Measurements from ENCODE around the gene SLC29A1.
A peak's percentile ranks its signal among the peaks of the same experiment; 100 is the strongest.

SLC29A1 gene

GRCh38 chr6:44224029-44224964 lies 902 bp downstream of the SLC29A1 start:
- 18 to 29% methylated on average over 5 to 9 of the region's 18 CpGs for WGBS, 2 experiments (ENCODE audit: insufficient coverage in 2 of 2)
- H3K36me3 ChIP-seq (ENCODE audit: control insufficient read depth, insufficient read depth, low read length) = peaks cover 3% of the 10 kb centered on the region
- H3K4me1 ChIP-seq (ENCODE audit: control insufficient read depth, insufficient read depth, low read length, poor library complexity, severe bottlenecking) = peaks cover 25% of the 10 kb centered on the region
- peak overlapping the region; percentile 44 for H3K4me3 ChIP-seq (ENCODE audit: extremely low read depth, insufficient read depth, low read length, poor library complexity, severe bottlenecking)
- H3K27ac ChIP-seq (ENCODE audit: low read depth, low read length, severe bottlenecking) = no peak overlapping the region
- H3K9me3 ChIP-seq (ENCODE audit: control insufficient read depth, low read length) = no peaks in the 10 kb centered on the region

GRCh38 chr6:44224965-44225305 lies 1.5 kb downstream of the SLC29A1 start:
- WGBS, 2 experiments (ENCODE audit: insufficient coverage in 2 of 2) = 86% methylated on average over 2 of the region's 4 CpGs; no CpG with 5 or more reads in 1 of the 2 experiments
- Histone ChIP-seq H3K27ac (ENCODE audit: low read depth, low read length, severe bottlenecking) (no peak overlapping the region), H3K4me3 (ENCODE audit: extremely low read depth, insufficient read depth, low read length, poor library complexity, severe bottlenecking) (no peak overlapping the region), H3K36me3 (ENCODE audit: control insufficient read depth, insufficient read depth, low read length) (peaks cover 9% of the 10 kb centered on the region), H3K4me1 (ENCODE audit: control insufficient read depth, insufficient read depth, low read length, poor library complexity, severe bottlenecking) (peaks cover 25% of the 10 kb centered on the region), H3K9me3 (ENCODE audit: control insufficient read depth, low read length) (no peaks in the 10 kb centered on the region)

GRCh38 chr6:44225579-44226325 lies 2.4 kb downstream of the SLC29A1 start:
- Histone ChIP-seq H3K4me3 (ENCODE audit: extremely low read depth, insufficient read depth, low read length, poor library complexity, severe bottlenecking) (no peak overlapping the region), H3K9me3 (ENCODE audit: control insufficient read depth, low read length) (no peaks in the 10 kb centered on the region), H3K36me3 (ENCODE audit: control insufficient read depth, insufficient read depth, low read length) (peaks cover 12% of the 10 kb centered on the region), H3K27ac (ENCODE audit: low read depth, low read length, severe bottlenecking) (no peak overlapping the region), H3K4me1 (ENCODE audit: control insufficient read depth, insufficient read depth, low read length, poor library complexity, severe bottlenecking) (peaks cover 25% of the 10 kb centered on the region)
- WGBS, 2 experiments (ENCODE audit: insufficient coverage in 2 of 2) = 83 to 89% methylated on average over 6 to 7 of the region's 8 CpGs

GRCh38 chr6:44226368-44227147 lies 3.2 kb downstream of the SLC29A1 start:
- WGBS, 2 experiments (ENCODE audit: insufficient coverage in 2 of 2) = 64 to 77% methylated on average over 6 to 8 of the region's 15 CpGs
- H3K4me3 ChIP-seq (ENCODE audit: extremely low read depth, insufficient read depth, low read length, poor library complexity, severe bottlenecking) = no peak overlapping the region

GRCh38 chr6:44227148-44227793 lies 3.9 kb downstream of the SLC29A1 start:
- H3K9me3 ChIP-seq (ENCODE audit: control insufficient read depth, low read length) = no peaks in the 10 kb centered on the region
- no peak overlapping the region for H3K27ac ChIP-seq (ENCODE audit: low read depth, low read length, severe bottlenecking)
- H3K36me3 ChIP-seq (ENCODE audit: control insufficient read depth, insufficient read depth, low read length) = peaks cover 16% of the 10 kb centered on the region
- no peak overlapping the region for H3K4me3 ChIP-seq (ENCODE audit: extremely low read depth, insufficient read depth, low read length, poor library complexity, severe bottlenecking)
- WGBS, 2 experiments (ENCODE audit: insufficient coverage in 2 of 2) = 94 to 96% methylated on average over 6 of the region's 7 CpGs
- H3K4me1 ChIP-seq (ENCODE audit: control insufficient read depth, insufficient read depth, low read length, poor library complexity, severe bottlenecking) = peaks cover 20% of the 10 kb centered on the region

More at GRCh38 chr6:44226368-44227147, 3.2 kb downstream of the SLC29A1 start:
- Histone ChIP-seq H3K27ac (ENCODE audit: low read depth, low read length, severe bottlenecking) (no peak overlapping the region), H3K4me1 (ENCODE audit: control insufficient read depth, insufficient read depth, low read length, poor library complexity, severe bottlenecking) (peaks cover 25% of the 10 kb centered on the region), H3K9me3 (ENCODE audit: control insufficient read depth, low read length) (no peaks in the 10 kb centered on the region), H3K36me3 (ENCODE audit: control insufficient read depth, insufficient read depth, low read length) (peaks cover 12% of the 10 kb centered on the region)

GRCh38 chr6:44228031-44228430 lies 4.6 kb downstream of the SLC29A1 start:
- Histone ChIP-seq H3K9me3 (ENCODE audit: control insufficient read depth, low read length) (no peaks in the 10 kb centered on the region), H3K36me3 (ENCODE audit: control insufficient read depth, insufficient read depth, low read length) (peaks cover 17% of the 10 kb centered on the region), H3K4me3 (ENCODE audit: extremely low read depth, insufficient read depth, low read length, poor library complexity, severe bottlenecking) (no peak overlapping the region), H3K27ac (ENCODE audit: low read depth, low read length, severe bottlenecking) (no peak overlapping the region), H3K4me1 (ENCODE audit: control insufficient read depth, insufficient read depth, low read length, poor library complexity, severe bottlenecking) (peaks cover 18% of the 10 kb centered on the region)
- WGBS, 2 experiments (ENCODE audit: insufficient coverage in 2 of 2) = 44 to 76% methylated on average over 1 to 5 of the region's 6 CpGs

- H3K36me3 ChIP-seq (ENCODE audit: control insufficient read depth, insufficient read depth, low read length) = peaks cover 17% of the 10 kb centered on the region
- peaks cover 20% of the 10 kb centered on the region for H3K4me1 ChIP-seq (ENCODE audit: control insufficient read depth, insufficient read depth, low read length, poor library complexity, severe bottlenecking)
- H3K9me3 ChIP-seq (ENCODE audit: control insufficient read depth, low read length) = no peaks in the 10 kb centered on the region
- H3K4me3 ChIP-seq (ENCODE audit: extremely low read depth, insufficient read depth, low read length, poor library complexity, severe bottlenecking) = no peak overlapping the region
- no peak overlapping the region for H3K27ac ChIP-seq (ENCODE audit: low read depth, low read length, severe bottlenecking)
- WGBS, 2 experiments (ENCODE audit: insufficient coverage in 2 of 2) = 93 to 94% methylated on average over 6 to 7 of the region's 7 CpGs
Observed at GRCh38 chr6:44228433-44228832, 5.0 kb downstream of the SLC29A1 start.

GRCh38 chr6:44228836-44229235 lies 5.4 kb downstream of the SLC29A1 start:
- Histone ChIP-seq H3K9me3 (ENCODE audit: control insufficient read depth, low read length) (no peaks in the 10 kb centered on the region), H3K4me1 (ENCODE audit: control insufficient read depth, insufficient read depth, low read length, poor library complexity, severe bottlenecking) (peaks cover 20% of the 10 kb centered on the region), H3K36me3 (ENCODE audit: control insufficient read depth, insufficient read depth, low read length) (peaks cover 17% of the 10 kb centered on the region), H3K27ac (ENCODE audit: low read depth, low read length, severe bottlenecking) (no peak overlapping the region), H3K4me3 (ENCODE audit: extremely low read depth, insufficient read depth, low read length, poor library complexity, severe bottlenecking) (no peak overlapping the region)
- WGBS, 2 experiments (ENCODE audit: insufficient coverage in 2 of 2) = 69 to 94% methylated on average over 3 to 5 of the region's 5 CpGs

GRCh38 chr6:44229376-44230033 lies 6.1 kb downstream of the SLC29A1 start:
- 96 to 98% methylated on average over 10 to 11 of the region's 11 CpGs for WGBS, 2 experiments (ENCODE audit: insufficient coverage in 2 of 2)
- Histone ChIP-seq H3K4me3 (ENCODE audit: extremely low read depth, insufficient read depth, low read length, poor library complexity, severe bottlenecking) (no peak overlapping the region), H3K27ac (ENCODE audit: low read depth, low read length, severe bottlenecking) (no peak overlapping the region), H3K4me1 (ENCODE audit: control insufficient read depth, insufficient read depth, low read length, poor library complexity, severe bottlenecking) (peaks cover 18% of the 10 kb centered on the region), H3K36me3 (ENCODE audit: control insufficient read depth, insufficient read depth, low read length) (peaks cover 17% of the 10 kb centered on the region), H3K9me3 (ENCODE audit: control insufficient read depth, low read length) (no peaks in the 10 kb centered on the region)

All from mesodermal cell (in vitro differentiated cells).